Mucosa of gallbladder (tissue), 1 donor: Measurements from ENCODE around the gene IL18RAP. TPM values are rescaled to one million over a fixed set of nuclear protein-coding genes. Genes with fewer than 3 reads are reported as not detected.

Experiments used
- DNase-seq: peaks from one replicate; pipeline ENCODE4 v3.0.0-alpha.2; 2020; ENCODE audit warnings: low spot score
- total RNA-seq: library from RNA; stranded (reverse); gene quantifications from one replicate; pipeline ENCODE4 v1.2.1, GENCODE V29; 2021
- donor health status: DM: no; HTN: no; CAD: no.

Gene IL18RAP
- total RNA-seq, 1 donor from 2014 or later, result 1.6 TPM

DNA sequence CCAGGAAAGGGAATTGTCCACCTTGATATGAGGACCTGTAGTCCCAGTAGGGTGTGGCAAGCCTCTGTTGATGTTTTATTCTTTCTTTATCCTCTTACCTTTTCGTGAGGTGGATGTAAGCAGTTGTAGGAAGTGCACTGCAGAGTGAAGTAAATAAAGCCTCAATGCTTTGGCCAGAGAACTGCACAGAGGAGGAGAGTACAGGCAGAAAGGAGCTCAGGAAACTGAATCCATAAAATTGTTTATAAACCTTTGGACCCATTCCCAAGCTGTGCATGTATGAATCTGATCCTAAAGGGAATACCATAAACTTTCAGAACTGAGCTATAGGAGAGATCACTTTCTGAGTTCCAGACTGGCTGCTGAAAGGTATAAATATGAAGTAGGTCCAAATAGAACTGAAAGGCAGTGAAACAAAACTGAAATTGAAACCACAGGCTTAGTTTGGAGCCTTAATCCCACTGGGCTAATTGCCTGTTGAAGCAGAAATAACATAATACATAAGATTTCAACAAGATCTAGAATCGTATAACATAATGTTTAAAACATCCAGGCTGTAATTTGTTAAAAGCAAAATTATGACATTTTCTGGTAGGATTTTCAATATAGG is 32.2 kb downstream of the IL18RAP start:
- DNase-seq, result no peak

DNA sequence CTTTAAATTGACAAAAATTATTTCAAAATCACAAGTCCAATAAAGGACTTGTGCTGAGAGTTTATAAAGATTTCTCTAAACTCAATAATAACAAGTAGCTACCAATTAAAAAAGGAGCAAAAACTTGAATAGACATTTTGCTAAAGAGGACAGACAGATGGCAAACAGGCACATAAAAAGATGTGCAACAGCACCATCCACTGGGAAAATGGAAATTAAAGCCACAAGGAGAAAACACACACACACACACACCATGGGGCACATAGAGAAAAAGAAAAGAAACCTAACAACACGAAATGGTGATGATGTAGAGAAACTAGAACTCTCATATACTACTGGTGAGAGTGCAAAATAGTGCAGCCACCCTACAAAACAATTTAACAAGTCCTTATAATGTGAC is 37.5 kb downstream of the IL18RAP start:
- DNase-seq, result no peak

DNA sequence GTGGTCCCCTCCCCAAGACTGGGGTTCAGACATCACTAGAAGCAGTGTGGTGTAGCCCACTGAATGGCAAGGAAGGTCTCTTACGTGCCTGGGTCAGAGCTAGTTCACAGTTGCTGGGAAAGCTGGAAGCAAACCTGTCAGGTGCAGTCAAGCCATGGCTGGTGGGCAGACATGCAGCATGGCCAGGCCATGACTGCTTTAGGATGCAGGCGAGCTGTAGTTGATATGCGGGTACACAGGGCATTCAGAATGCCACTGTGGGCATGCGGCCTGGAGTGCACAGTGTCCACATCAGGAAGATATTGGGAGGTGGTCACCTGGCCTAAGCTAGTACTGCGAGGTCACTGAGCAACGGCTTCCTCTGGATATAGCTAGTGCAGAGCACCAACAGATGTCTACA is 38.2 kb downstream of the IL18RAP start:
- DNase-seq, result no peak

DNA sequence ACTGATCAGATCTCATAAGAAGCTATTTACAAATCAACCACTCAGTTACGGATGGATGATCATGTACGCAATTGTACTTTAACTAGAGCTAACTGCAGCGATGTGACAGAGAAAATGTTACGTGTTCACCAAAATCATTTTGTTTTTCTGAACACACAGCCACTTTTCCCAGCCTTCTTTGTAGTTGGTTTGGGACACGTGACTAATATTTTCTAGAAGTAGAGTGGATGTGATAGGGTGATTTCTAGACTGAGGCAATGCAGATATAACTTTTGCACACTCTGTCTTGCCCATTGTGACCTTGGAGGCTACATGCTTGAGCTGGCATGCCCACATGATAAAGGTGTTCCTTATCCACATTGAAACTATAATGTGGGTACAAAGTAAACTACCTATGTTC is 40.2 kb downstream of the IL18RAP start:
- no peak for DNase-seq

DNA sequence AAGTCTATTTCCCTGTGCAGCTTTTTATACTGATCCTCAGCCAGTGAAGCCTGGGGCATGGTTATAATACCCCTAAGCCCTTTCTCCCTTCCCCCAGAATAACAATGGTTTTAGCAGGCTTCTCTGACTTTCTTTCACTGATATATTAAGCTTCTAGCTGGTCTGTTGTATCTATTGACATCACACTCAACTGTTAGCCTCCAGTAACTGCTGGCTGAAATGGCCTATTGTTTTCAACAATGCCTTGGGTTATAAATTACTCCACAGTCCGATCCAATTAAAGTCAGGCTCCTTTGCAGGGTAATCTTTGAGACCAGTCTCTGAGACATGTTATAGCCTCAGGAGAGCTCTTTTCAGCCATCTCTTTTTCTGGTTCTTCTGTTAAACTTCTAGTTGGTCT is 47.2 kb downstream of the IL18RAP start:
- DNase-seq, result no peak

DNA sequence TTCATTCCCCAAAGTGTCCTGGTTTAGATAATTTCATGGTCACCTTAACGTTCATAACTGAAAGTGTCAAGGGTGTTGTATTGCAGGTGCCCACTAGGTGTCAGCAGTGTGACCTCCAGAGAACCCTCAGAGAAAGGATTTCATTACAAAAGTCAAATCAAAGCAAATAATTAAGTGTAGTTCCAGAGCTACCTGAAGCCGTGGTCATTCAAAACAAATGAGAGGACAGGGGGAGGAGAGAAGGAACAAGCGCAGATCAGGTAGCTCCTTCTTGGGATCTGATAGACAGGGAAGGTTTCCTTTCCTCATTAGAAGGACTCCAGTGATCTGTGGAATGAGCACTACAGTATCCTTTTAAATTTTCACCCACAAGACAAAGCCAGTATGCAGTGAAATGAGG is 50.1 kb downstream of the IL18RAP start, which contains the start of gene SLC9A4:
SLC9A4 (plus strand) TSS at position 207 of the 400 bp plus-strand sequence. CDS start 534 bp downstream, outside the sequence.
- DNase-seq, result peak; percentile 76

DNA sequence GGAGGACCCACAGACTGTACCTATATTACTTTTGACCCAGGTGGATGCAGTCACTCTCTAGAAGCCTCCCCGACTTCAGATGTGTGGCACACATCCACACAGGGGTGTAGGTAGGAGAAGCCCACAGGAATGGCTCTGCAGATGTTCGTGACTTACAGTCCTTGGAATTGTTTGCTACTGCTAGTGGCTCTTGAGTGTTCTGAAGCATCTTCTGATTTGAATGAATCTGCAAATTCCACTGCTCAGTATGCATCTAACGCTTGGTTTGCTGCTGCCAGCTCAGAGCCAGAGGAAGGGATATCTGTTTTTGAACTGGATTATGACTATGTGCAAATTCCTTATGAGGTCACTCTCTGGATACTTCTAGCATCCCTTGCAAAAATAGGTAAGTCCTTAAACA is 50.7 kb downstream of the IL18RAP start:
- no peak for DNase-seq

DNA sequence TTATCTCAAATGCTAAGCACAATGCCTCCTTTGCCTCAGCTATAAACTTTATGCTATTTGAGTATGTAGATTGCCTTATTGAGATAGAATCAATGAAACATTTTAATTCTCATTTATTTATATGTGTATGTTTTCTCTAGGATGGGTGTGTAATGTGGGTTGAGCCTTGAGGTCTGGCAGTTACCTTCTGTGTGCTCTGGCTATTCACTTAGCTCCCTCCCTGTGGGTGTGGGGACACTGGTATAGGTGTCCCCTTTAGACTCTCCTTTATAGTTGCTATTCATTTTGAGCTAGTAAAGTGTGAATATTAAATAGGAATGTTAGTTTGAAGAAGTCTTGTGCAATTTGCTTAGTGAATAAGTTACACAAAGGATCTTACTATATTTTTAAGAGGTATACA is 51.8 kb downstream of the IL18RAP start:
- DNase-seq, result no peak

DNA sequence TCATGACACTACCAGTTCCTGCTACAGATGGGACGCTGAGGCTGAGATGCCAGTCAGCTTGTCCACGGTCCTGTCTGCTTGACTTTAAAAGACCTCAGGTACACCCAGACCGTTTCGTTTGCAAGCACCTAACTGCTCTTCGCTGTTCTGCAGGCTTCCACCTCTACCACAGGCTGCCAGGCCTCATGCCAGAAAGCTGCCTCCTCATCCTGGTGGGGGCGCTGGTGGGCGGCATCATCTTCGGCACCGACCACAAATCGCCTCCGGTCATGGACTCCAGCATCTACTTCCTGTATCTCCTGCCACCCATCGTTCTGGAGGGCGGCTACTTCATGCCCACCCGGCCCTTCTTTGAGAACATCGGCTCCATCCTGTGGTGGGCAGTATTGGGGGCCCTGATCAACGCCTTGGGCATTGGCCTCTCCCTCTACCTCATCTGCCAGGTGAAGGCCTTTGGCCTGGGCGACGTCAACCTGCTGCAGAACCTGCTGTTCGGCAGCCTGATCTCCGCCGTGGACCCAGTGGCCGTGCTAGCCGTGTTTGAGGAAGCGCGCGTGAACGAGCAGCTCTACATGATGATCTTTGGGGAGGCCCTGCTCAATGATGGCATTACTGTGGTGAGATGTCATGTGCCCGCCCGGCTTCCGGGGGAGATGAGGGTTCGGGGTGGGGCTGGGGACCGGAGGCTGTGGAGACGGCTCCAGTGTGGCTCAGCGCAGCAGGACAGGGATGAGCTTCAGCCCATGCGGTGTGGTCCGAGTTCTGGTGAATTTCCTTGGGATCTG is 55.9 kb downstream of the IL18RAP start:
- no peak for DNase-seq

DNA sequence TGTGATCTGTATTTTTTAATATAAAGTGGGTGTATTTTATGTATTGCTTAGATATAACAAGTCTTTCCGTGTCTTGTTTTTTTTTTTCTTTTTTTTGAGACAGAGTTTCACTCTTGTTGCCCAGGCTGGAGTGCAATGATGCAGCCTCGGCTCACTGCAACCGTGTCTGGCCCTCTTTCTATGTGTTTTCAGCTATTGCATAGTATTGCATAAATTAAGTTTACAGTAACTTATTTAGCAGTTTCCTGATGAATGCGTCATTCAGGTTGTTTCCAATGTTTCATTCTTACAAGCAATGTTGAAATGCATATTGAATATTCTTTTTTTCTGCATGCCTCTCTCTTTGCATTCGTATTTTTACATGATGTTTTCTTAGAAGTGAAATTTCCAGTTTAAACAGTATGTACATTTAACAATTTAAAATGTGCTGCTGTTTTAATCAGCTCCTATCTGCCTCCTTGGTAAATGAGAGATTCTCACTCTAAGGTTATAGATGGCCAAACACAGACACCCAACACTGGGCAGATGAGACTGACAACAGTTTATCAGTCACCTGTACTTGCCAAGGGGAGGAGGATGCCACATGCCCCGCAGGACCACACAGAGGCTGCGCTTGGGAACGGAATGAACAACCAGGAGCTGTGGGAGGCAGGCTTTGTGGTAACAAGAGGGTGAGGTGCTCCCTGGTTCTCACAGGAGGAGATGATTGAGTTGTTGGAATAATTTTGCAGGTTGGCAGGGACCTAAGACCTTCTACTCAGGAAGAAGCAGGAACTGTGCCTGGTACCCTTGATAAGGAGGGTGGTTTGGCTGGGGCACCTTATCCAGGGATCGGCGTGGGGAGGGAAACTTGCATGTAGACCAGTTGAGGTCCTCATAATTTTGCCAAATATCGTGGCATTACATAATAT is 57.6 kb downstream of the IL18RAP start:
- no peak for DNase-seq

DNA sequence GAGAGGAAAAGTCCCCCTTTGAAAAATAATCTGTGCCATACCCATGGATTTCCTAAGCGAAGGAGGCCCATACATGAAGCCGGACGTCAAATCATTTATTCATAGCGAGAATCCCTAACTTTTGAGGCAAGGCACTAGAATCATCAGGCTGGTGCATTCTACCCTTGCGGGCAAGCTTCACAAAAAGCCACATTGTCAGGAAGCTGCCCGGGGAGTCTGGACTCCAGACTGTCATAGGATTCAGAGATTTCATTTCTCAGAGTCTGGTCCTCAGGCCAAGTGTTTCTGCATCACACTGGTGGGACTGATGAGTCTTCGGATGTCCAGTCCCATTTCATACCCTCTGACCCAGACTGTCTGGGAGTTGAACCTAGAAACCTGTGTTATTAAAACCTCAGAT is 59.0 kb downstream of the IL18RAP start:
- DNase-seq, result no peak

DNA sequence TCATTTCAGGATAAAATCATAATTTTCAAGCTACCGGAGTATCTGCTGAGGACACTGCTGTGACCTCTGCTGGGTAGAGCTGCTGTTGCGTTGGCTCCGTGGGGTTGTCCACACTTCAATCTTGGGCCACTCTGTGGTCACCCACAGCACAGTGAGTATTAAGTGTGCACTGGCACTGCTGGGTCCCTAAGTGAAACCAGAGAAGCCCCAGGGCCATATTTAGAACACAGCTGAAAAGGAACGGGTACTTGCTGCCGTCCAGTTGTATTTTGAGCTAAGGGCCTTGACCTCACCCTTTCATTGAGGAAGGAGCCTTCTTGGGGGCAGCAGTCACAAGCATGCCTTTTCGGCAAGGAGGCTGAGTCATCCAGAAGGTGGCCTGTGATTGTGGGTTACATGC is 60.1 kb downstream of the IL18RAP start:
- no peak for DNase-seq

DNA sequence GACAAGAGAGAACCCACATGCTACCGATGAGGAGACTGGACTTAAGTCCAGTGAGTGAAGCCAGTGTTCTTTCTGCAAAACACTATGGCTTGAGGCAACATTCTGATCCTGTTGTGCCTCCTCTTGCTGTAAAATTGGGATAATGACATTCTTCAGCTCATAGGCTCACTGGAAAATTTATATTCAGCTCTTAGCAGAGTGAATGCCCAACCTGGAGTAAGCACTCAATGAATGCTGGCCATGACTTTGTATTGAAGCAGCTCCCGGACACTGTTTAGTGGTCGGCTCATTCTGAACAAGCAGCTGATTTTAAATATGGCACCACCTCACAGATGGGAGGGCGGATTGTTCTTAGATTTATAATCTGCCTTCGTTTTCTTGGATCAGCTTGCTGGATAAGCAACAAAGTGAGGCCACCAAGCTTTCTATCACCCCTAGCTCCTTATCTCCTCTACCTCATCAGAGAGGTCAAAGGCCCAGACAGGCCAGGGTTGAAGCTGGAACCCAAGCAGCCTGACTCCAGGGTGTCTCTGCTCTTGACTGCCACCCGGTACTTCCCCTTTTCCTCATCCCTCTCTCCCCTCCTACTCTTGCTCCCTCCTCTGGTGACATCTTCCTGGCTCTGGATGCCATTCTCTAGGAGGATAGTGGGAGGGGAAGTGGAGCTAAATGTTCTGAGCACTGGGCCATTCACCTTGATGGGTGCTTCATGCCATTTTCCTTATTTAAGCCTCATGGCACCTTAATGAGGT is 61.5 kb downstream of the IL18RAP start:
- no peak for DNase-seq

DNA sequence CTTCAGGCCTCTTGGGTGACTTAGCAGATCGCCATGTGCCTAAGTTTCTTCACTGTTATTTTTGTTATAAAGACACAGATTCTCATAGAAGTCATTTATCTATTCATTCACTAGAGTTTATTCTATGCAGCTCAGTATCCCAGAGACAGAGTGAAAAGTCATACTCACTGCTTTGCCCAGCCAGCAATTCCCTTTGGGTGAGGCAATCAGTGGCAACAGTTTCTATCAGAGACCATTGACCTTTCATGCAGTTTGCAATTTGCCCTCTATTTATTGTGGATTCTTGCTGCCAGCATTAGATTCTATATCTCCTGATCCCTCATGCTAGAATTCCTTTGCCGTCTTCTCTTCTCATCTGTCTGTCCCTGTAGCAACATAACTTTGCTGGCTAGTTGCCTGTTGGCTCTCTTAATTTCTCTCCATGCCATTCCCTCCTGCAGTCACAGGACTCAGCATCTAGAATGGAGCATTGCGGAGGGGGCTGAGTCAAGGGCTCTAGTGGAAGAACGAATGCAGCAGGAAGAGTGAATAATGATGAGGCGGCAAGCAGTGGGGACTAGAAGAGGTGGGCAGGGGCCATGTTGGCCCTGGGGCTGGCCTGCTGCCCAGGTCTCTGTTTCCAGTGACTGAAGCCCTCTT is 62.3 kb downstream of the IL18RAP start:
- no peak for DNase-seq

DNA sequence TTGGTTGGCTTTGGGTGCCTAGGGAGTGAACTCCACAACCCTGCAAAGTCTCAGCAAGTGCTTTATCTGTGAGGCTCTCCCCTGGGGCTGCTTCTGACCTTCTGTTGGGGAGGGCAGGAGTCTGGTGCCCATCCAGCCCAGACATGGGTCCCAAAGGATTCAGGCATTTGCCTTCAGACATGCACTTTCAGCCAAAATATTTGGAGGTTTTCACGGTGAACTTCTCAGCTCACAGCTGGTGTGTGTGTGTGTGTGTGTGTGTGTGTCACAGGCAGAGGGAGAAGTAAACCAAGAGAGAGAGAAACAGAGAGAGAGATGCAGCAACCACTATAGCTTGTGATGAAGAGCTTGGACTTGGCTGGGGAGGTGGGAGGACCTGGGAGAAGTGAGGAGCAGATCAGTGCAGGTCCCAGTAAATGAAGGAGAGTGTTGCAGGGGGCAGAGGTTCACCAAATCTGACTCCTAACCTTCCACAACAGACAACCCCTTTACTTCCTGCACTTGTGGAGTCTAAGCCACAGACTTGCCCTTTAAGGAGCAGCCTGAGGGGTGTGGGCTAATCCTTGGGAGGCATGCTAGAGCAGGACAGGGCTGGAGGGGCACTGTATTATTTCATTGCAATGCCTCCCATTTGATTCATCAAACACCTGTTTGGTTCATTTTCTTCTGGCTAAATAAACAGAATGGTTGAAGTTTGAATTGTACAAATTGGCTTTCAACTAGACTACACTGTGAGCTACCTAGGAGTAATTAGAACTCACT is 64.2 kb downstream of the IL18RAP start:
- no peak for DNase-seq

DNA sequence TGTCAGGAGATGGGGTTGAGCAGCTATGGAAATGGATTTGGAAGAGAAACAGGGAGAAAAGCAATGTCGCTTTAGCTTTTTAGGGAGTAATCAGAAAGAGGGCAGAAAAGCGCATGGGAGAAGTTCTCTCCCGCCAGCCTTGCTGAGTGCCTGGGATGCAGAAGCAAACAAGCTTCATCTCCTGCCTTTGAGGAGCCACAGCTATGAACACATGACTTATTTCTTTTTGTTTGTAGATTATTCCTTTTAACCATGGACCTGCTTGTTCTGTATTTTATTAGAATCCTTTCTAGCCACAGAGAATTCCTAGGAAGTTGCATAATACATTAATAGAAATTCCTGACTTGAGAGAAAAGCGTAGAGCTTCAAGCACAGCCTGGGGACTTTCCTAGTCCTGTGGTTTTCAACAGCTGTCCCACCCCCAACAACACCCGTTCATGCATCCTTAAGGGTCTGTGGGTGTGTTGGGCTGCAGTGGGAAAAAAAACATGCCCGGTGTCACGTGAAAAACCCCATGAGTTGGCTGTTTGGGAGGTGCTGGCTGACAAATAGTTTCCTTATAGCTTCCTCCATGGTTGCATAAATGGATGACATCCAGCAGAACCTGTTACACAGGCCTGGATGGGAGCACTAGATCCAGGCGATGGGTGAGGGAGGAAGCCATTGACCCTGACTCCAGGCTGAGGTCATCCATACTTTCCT is 65.0 kb downstream of the IL18RAP start:
- DNase-seq, result peak; percentile 56

DNA sequence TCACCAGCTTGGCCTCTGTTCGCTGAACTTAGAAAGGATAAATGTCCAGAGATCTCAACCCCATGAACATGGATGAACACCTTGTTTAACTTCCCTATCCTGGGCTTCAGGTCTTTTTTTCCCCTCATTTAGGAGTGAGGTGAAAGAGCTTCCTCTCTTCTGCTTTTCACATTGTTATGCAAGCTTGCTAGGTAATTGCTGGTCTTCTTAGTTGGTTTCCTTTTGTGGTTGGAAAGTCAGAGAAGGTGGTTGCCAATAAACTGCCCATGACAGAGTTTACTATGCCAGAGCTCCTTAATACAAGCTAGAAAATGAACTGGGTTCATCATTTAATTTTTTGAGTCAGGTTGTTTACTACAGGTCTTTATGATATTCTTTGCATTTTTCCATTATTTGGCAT is 66.7 kb downstream of the IL18RAP start:
- DNase-seq, result no peak

DNA sequence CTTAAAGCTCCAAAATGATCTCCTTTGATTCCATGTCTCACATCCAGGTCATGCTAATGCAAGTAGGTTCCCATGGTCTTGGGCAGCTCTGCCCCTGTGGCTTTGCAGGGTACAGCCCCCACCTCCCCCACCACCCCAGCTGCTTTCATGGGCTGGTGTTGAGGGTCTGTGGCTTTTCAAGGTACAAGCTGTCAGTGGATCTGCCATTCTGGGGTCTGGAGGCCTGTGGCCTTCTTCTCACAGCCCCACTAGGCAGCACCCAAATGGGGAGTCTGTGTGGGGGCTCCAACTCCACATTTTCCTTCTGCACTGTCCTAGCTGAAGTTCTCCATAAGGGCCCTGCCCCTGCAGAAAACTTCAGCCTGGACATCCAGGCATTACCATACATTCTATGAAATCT is 69.0 kb downstream of the IL18RAP start:
- DNase-seq, result no peak

DNA sequence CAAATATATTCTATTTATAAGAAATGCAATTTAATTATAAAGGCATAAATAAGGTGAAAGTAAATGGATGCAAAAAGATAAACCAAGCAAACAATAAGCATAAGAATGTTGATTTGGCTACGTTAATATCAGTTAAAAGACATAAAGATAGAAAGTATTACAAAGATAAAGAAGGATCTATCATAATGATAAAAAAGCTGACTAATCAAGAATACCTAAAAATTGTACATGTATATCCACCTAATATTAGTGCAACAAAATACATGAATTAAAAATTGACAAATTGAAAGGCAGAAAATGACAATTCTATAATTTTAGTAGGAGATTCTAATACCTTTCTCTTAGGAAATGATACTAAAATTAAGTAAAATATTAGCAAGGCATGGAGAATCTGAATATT is 71.6 kb downstream of the IL18RAP start:
- no peak for DNase-seq

DNA sequence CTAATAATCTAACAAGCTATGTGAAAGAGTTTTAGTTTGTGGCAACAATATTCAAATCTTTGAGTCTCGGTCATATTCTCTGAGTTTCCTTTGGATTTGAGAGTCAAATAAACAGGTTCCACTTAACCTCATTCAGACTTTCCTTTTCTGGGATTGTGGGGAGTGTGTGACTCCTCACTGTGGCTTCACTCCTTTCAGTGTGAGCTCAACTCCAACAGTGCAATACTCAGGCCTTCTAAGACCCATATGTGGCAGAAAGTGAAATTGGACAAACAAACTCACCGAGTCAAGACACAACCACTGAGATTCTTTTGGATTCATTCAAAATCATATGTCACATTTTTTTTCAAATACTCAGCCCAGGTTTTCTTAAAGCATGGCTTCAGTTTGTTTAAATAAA is 75.5 kb downstream of the IL18RAP start:
- DNase-seq, result no peak
